Measurements from ENCODE around the gene TCF7L2. TPM values are rescaled to one million over a fixed set of nuclear protein-coding genes. Genes with fewer than 3 reads are reported as not detected.

The TCF7L2 gene
- total RNA-seq, 1 donor from 2014 or later: 45.0 TPM

DNA sequence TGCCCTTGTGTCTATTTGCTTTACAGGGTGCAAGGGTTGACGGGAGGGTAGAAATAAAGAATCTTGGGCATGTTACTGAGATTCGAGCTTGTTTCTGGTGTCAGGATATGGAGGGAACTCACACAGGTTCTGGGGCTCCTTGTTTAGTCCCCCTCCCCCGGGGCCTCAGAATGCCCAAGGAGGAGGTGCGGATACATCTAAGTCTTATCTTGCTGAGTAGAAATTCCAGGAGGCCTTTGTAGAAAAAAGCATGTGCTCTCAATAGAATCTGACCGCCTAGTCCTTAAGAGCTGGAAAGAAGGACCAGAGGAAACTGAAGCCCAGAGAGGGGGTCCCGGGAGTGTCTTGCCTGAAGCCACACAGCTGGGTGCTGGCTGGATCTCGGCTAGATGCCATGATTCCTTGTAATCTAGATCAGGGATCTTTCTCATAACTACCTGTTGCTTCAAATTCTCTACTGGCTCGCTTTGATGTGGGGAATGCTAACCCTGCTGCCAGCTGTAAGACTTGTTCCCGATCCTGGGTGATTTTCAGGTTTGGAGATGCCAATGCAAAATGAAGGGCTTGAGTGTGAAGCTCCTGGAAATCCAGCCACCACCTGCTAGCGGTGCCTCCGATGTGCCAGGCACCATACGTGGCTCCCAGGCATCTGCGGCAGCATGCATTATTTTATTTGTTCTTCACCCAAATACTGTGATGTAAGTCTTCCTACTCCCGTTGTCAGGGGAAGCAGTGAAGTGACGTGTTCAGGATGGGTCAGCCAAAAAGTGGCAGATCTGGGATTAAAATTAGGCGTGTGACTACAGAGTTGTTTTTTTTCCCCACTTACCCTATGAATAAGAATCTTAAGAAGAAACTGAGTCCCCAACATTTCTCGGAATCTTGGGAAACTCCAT is 226.0 kb downstream of the TCF7L2 start:
- DNase-seq (ENCODE audit: low spot score): no peak

DNA sequence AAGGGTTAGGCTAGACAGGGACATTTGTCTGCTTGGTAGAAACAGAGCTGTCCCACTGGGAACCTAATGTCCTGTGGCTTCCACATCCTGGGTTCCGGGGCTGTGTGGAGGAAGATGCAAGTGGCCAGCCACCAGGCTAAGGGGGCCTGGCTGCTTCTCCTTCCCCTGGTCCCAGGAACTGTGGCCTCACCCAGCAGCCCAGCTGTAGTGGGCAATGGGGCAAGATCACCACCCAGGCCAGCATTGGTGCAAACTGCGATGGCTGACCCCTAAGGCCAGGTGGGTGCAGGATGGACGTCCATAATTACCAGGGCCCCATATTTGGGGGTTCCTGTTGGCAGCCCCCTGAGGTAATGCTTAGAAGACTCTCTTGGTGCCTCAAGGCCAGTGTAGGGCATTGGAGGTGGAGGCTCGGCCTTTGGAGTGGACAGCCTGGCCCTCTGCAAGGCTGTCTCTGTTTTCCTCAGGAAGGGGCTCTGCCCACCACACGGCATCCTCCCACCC is 226.7 kb downstream of the TCF7L2 start:
- no peak for DNase-seq (ENCODE audit: low spot score)

DNA sequence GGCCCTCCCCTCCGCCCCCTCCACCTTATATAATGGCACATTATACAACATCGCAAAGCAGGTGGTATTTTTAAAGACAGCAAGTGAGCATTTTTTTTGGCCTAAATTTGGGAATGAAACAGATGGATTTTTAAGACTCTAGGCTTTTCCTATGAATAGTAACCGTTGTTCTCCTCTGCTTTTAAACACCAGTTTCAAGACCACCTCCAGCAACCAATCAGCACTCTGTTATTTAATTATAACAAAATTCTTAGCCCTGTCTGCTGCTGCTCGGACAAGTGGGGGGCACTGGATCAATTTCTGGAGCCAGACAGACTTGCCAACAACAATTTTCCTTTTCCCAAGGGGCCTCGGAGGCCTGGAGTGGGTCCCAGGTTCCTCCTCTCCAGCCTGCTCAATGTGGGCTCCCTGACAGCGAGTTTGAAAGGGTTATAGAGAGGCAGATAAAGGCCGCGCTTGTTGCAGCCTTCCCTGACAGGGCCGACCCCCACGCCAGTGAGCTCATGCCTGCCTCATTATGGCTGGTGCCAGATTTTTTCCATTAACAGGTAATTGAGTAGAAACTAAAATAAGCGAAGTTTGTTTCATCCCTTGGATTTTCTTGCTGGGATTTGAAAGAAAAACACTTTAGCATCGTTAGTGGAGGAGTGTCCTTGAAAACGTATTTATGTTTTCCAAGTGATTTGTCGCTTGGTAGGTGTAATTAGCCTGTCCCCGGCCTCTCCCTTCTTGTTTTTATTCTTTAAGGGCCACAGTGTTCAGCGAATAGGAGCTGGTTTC is 227.3 kb downstream of the TCF7L2 start:
- DNase-seq (ENCODE audit: low spot score): no peak

DNA sequence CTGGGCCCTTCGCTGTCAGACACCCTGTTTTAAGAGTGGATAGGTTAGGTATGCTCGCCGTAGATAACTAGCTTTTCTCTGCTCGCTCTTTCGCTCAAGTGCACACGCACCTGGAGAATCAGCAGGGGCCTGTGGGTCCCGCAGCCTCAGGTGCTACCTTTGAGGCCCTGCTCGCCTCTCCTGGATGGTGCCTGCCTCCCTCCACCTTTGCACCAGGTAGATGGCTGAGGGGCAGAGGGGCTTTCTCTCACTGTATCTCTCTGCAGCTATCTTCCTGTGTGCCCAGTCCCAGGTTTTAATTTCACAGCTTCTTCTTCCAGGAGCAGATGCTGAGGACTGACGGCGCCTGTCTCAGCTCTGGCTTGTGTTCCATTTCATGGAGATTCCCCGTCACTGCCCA is 227.9 kb downstream of the TCF7L2 start:
- DNase-seq (ENCODE audit: low spot score): no peak

DNA sequence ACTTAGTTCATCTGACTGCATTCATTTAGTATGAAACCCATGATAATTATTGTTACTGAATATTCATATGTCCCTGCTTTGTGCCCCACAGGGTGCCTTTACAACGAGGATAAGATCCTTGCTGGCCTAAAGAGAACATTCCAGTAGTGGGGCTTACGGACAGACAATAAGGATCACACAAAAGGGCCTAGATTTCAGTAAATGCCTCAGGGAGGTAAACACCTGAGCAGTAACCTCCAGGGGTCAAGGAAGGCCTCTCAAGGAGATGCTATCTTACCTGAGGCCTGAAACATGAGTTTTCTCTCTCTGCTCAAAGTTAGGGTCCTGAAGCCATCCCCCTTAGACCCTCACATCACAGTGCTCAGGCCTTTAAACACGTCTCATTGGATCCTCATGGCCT is 228.7 kb downstream of the TCF7L2 start:
- no peak for DNase-seq (ENCODE audit: low spot score)

DNA sequence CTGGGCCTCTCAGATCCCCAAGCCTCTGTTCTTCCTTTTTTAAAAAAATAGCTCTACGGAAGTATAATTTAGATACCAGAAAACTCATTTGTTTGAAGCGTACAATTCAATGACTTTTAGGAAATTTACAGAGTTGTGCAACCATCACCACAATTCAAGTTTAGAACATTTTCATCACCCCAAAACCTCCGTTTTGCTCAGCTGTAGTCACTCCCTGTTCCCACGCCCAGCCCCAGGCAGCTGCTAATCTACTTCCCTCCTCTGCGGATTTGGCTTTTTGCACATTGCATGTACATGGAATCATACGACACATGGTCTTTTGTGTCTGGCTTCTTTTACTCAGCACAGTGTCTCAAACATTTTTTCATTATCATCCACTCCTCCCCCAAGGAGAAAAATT is 229.2 kb downstream of the TCF7L2 start:
- no peak for DNase-seq (ENCODE audit: low spot score)

DNA sequence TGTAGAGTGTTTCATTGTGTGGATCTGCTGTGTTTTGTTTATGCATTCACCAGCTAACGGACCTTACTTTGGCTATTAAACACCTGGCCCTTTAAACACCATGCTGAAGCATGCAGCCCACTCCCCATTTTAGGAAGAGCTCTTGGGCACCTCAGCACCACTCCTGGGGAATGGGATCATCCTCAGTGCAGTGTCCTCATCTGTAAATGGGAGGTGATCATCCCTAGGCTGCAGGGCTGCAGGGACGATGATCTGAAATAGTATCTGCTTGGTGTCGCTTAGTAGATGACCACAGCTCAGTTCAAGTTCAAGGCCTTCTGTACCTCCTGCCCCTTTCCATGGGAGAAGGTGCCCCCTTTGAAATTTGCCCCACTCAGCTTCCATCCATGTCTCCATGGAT is 229.9 kb downstream of the TCF7L2 start:
- no peak for DNase-seq (ENCODE audit: low spot score)

DNA sequence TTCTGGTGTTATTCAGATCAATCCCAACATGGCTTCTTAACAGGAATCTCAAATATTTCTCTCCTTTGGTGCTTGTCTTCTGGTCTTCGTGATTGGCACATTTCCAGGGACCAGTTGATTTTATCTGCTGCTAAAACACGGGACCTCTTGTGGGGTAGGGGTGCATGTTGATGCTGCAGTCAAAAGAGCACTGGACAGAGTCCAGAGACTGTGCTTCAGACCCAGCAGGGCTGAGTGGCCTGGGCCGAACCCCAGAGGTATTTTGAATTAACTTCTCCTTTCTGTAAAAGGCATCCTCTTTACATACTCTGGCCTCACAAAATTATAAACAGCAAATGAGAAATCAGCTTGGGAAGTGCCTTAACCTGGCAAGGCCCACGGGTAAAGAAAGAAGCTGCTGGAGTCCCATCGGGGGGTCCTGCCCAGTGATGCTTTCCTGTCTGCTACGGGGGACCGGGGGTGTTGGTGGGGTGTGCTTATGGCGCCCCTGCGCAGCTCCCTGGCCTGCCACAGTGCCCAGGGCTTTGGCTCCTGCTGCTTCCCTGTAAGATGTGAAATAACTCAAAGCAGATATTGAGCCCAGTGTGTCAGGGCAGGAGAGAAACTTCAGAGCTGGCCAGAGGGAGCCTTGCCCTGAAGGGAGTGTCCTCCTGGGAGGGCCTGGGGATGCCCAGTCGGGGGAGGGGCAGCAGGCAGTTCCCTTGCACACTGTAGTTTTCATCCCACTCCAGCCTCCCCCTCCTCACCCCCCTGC is 230.5 kb downstream of the TCF7L2 start:
- DNase-seq (ENCODE audit: low spot score): no peak

DNA sequence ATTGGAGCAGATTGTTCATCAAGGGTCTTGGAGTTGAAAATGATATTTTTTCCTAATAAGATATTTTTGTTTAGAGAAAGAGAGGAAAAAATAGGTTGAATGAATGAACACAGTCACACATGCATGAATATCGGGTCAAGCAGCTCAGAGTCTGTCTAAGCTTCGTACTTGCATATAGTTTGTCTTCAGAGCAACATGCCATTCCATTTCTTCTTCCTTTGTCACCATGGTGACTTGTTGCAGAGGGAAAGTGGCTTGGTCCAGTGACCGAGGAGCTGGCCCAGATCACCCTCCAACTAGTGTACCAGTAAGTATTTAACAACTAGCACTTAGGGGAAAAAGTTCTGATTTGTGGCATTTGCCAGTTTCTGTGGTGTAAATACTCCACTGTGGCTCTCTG is 232.1 kb downstream of the TCF7L2 start:
- no peak for DNase-seq (ENCODE audit: low spot score)

DNA sequence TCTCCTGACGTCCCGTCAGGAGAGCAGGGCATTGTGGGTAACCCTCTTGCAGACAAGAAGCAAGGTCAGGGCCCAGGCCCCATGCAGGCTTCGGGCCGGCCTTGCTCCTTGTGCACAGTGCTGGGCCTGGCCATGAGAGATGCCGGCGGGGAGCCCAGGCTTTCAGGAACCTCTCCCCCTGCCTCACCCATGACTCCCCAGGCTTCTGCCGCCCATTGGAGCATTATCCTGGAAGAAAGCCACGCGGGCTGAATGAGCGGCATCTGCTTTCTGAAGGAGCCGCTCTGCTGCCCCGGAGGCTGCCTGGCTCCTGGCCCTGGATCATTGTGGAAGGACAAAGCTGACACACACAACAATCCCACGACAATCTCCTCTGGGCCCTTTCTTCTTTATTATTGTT is 233.5 kb downstream of the TCF7L2 start:
- no peak for DNase-seq (ENCODE audit: low spot score)

DNA sequence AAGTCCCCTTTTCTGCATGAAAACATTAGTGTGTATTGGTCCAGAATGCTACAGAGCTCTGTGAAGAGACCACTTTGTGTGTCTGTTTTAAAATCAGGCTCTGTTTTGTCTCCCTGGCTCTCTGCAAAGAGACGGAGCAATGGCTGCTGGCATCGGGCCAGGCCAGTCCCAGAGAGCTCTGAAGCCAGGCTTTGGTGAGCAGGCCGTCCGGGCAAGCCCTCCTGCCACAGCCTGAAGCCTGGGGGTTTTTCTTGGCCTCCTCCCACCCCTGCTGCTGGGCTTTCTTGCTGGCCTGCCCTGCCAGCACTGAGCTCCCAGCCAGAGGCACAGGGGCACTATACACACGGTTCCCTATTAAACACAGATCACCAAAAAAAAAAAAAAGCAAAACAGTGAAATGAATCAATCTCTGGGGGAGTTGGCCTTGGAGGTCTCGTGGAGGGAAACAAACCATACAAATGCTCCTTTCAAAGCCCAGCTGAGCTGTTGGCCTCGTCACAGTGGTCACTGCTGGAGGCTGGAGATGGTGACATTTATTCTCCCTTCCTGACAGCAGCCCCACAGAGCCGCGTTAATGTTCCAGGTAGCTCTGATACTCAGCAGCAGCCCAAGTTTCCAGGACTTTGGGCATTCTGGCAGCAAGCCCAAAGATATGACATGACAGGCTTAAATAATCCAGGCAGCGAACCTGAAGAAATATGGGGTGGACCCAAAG is 237.2 kb downstream of the TCF7L2 start:
- DNase-seq (ENCODE audit: low spot score): peak; percentile 81

DNA sequence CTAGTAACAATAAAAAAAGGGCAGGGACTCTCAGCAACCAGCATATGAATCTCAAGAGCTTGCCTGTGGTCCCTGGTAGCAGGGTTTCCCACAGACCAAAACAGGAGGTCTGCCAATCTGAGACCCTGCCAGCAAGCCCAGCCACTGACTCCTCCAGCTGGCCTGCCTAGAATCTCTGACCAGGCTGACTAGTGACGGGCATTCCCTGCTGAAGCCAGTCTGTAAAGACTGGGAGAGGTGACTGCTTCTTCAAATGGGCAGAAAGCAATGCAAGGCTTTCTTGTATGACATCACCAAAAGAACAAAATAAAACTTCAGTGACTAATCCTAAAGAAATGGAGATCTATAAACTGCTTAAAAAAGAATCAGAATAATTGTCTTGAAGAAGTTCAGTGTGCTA is 249.4 kb downstream of the TCF7L2 start:
- DNase-seq (ENCODE audit: low spot score): no peak

DNA sequence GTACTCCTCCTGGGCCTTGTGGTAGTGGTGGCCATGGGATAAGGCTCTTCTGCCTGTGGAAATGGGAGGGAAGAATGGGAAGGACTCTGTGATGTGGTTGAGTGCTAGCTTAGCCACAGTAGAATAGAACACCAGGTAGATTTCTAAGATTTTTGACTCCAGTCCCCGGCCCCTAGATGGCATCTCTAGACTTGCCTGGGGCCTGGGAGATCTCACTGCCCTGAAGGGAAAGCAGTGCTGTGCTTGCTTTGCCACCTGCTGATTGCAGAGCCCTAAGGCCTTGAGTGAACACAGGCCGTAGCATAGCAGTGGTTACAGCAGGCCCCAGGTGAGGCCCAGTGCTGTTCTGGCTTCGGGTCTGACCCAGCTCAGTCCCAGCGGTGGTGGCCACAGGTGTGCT is 252.0 kb downstream of the TCF7L2 start:
- no peak for DNase-seq (ENCODE audit: low spot score)

DNA sequence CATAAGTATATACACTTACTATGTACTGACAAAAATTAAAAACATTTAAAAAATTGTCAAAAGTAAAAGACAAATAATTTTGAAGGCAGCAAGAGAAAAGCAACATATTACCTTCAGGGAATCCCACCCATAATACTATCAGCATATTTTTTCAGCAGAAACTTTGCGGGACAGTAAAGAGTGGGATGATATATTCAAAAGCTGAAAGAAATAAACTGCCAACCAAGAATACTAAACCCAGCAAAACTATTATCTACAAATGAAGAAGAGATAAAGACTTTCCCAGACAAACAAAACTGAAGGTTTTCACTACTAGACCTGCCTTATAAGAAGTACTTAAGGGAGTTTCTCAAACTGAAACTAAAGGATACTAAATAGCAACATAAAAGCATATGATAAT is 257.9 kb downstream of the TCF7L2 start:
- no peak for DNase-seq (ENCODE audit: low spot score)

DNA sequence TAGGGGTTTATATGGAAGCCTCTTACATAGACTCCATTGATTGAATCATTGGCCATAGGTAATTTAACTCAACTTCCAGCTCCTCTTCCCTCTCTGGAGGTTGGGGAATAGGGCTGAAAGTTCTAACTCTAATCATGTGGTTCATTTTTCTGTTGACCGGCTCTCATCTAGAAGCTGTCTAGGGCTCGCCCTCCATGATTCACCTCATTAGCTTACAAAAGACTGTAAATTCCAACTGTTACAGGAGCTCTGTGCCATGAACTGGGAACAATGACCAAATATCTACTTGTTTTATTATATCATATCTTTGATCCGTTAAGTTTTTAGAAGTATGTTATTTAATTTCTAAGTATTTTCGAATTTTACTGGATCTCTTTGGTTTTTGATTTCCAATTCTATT is 263.0 kb downstream of the TCF7L2 start:
- no peak for DNase-seq (ENCODE audit: low spot score)

DNA sequence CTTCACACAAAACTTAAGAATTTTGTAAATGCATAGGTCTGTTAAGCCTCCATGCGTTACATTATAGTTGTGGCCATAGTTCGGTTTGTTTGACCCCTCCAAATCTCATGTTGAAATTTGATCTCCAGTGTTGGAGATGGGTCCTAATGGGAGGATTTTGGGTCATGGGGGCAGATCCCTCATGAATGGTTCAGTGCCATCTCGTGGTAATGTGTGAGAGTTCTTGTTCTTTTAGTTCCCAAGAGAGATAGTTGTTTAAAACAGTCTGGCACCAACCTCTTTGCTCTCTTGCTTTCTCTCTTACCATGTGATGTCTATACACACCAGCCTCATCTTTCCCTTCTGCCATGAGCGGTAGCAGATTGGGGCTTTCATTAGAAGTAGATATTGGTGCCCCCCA is 264.3 kb downstream of the TCF7L2 start:
- DNase-seq (ENCODE audit: low spot score): no peak

DNA sequence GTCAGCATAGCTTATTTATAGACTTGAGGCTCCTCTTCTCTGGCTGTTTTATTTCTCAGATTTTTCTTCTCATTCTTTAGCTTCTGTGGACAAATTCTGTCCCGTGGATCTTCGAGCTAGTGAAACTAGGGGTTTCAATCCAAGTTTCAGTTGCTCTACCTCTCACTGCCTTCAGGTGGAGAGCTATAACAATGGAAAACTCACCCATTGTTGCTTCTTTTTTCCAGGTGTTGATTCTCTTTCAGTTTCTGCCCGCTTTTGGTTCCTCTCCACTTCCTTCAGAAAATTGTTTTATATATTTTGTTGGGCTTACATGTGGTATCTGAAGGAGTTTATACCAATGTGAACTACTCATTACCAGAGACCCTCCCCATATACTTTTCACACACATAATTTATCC is 266.1 kb downstream of the TCF7L2 start:
- DNase-seq (ENCODE audit: low spot score): no peak

Data from umbilical cord (tissue), 2 donors.